Vagina (tissue), 2 donors: Measurements from ENCODE around the gene RBM24.

Experiments
- CTCF ChIP-seq, 3 experiments: fragments of 450-650 bp in 2 of 3; fragments of 200-600 bp in 1 of 3; sonication (generic) in 1 of 3; IDR thresholded peaks; one replicate each; pipeline ENCODE4 v1.5.1; 2017 to 2019; ENCODE audit warnings: antibody characterized with exemption in 3 of 3, mild to moderate bottlenecking in 2 of 3, moderate library complexity in 2 of 3
- POLR2A ChIP-seq, 2 donors: fragments of 450-650 bp; IDR thresholded peaks; one replicate each; pipeline ENCODE4 v1.6.1; 2017; ENCODE audit warnings: antibody characterized with exemption in 2 of 2, mild to moderate bottlenecking in 2 of 2, moderate library complexity in 2 of 2
- POLR2AphosphoS5 ChIP-seq, 2 donors: sonication (generic); formaldehyde crosslinking; IDR thresholded peaks; one replicate each; pipeline ENCODE4 v1.9.0; 2017; ENCODE audit warnings: antibody characterized with exemption in 2 of 2, mild to moderate bottlenecking in 2 of 2, low read depth in 1 of 2; ENCODE audit not compliant: insufficient read depth in 1 of 2

DNA sequence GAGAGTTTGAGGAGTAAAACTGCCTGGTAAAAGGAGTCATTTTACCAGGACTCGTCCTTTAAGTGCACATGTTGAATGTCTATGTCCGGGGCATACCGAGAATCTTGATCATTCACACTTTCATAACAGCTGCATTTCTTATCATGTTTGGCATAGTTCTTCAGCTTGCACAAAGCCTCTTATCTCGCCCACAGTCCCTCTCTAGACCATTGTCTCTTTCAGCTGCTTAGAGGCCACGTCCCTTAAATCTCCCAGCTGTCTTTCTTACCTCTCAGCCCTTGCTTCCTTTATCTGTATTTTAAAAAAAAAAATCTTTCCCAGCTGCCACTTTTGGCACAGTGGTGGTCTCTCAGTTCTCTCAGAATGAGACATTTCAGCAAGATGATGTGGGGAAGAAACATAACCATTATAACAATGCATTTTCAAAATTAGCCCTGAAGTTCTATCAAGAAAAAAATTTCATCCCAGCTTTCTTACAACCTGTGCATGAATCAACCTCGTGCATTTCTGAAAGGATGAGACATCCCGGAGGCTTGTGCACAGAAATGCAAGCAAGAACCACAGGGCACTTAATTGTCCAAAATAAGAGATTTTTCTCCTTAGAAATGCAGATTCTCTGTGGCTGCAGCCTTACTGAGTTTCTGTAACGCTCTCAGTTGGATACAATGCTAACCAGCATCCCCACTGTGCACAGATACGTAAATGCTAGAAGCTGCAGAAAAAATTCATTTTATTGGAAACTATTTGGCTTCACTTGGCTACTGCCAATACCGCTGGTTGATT lies 24.2 kb downstream of the RBM24 start:
- TF ChIP-seq CTCF (IDR thresholded peaks at IDR 0.05) (no peak), POLR2A (IDR thresholded peaks at IDR 0.05) (no peak), POLR2AphosphoS5 (IDR thresholded peaks at IDR 0.05; ENCODE audit: insufficient read depth in 1 of 2, low read depth in 1 of 2) (no peak)
